Measurements from ENCODE around the gene ARL14. TPM values are rescaled to one million over a fixed set of nuclear protein-coding genes. Genes with fewer than 3 reads are reported as not detected.

The ARL14 gene
- total and polyA plus RNA-seq, 8 donors, result not detected

DNA sequence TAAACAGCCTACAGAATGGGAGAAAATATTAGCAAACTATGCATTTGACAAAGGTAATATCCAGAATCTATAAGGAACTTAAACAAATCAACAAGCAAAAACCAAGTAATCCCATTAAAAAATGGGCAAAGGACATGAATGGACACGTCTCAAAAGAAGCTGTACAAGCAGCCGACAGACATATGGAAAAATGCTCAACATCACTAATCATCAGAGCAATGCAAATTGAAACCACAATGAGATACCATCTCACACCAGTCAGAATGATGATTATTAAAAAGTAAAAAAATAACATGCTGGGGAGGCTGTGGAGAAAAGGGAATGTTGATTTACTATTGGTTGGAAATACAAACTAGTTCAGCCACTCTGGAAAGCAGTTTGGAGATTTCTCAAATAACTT is 48.4 kb downstream of the ARL14 start:
- Histone ChIP-seq H3K9me3 (no peaks in the 10 kb centered on the region), H3K36me3 (no peaks in the 10 kb centered on the region), H3K4me1 (no peaks in the 10 kb centered on the region), H3K27ac (no peak overlapping the region), H3K4me3 (no peak overlapping the region), H3K27me3 (no peaks in the 10 kb centered on the region)
- intact Hi-C loops (cut with DNase I), result no loop called here
- DNase-seq, result no peak
- TF ChIP-seq, protein P1, sequence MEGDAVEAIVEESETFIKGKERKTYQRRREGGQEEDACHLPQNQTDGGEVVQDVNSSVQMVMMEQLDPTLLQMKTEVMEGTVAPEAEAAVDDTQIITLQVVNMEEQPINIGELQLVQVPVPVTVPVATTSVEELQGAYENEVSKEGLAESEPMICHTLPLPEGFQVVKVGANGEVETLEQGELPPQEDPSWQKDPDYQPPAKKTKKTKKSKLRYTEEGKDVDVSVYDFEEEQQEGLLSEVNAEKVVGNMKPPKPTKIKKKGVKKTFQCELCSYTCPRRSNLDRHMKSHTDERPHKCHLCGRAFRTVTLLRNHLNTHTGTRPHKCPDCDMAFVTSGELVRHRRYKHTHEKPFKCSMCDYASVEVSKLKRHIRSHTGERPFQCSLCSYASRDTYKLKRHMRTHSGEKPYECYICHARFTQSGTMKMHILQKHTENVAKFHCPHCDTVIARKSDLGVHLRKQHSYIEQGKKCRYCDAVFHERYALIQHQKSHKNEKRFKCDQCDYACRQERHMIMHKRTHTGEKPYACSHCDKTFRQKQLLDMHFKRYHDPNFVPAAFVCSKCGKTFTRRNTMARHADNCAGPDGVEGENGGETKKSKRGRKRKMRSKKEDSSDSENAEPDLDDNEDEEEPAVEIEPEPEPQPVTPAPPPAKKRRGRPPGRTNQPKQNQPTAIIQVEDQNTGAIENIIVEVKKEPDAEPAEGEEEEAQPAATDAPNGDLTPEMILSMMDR (IDR thresholded peaks at IDR 0.05), result no peak
- no peak for ATAC-seq

Other genes starting within 250 kb of the ARL14 start
- 1 to 10 TPM; 4.3 to 8.7 TPM for gene TRIM59, start 227.4 kb upstream of the ARL14 start, total RNA-seq
- 10 to 100 TPM; 18.5 to 29.3 (median 24.1) TPM for gene TRIM59, start 227.4 kb upstream of the ARL14 start, polyA plus RNA-seq (ENCODE audit: insufficient read length in 6 of 6)
- 10 to 100 TPM; 50.9 to 56.8 TPM for gene KPNA4, start 111.6 kb upstream of the ARL14 start, total RNA-seq
- 10 to 100 TPM; 47.2 to 64.2 (median 59.7) TPM for gene KPNA4, start 111.6 kb upstream of the ARL14 start, polyA plus RNA-seq (ENCODE audit: insufficient read length in 6 of 6)
- gene PPM1L, start 79.1 kb downstream of the ARL14 start, total RNA-seq, result 10 to 100 TPM; 12.0 to 12.7 TPM
- 1 to 10 TPM; 5.1 to 5.7 (median 5.2) TPM for gene PPM1L, start 79.1 kb downstream of the ARL14 start, polyA plus RNA-seq (ENCODE audit: insufficient read length in 6 of 6)

Measured in left lung (tissue), 10 donors.